CD8-positive, alpha-beta memory T cell (primary cell): ENCODE measurements around the gene NLGN2. TPM values are rescaled to one million over a fixed set of nuclear protein-coding genes. Genes with fewer than 3 reads are reported as not detected.

Experiments
- CTCF ChIA-PET: fragments of 350-600 bp; sonication (Branson Sonifier 250); formaldehyde crosslinking; loops from one replicate; lab custom pipeline; 2021; ENCODE audit warnings: antibody characterized with exemption; lab: Charles Lee
- POLR2A ChIA-PET: fragments of 350-600 bp; sonication (Branson Sonifier 250); formaldehyde crosslinking; loops from one replicate; lab custom pipeline; 2021; ENCODE audit warnings: antibody characterized with exemption; lab: Charles Lee
- DNase-seq, 5 donors: peaks; one replicate each; pipeline versions ENCODE4 v3.0.0 to v3.0.0-alpha.2; 2020 to 2022; ENCODE audit warnings: mixed read lengths in 1 of 5
- H3K27ac ChIP-seq: one replicate; pipeline ENCODE4 v1.7.0; 2013; ENCODE audit warnings: low read depth, mild to moderate bottlenecking, low read length, moderate library complexity
- H3K27me3 ChIP-seq: 2 replicates; pipeline ENCODE4 v1.7.0; 2013; ENCODE audit warnings: low read length, mild to moderate bottlenecking; ENCODE audit not compliant: insufficient read depth, poor library complexity, severe bottlenecking
- H3K36me3 ChIP-seq: 2 replicates; pipeline ENCODE4 v1.7.0; 2013; ENCODE audit warnings: mild to moderate bottlenecking, low read length, moderate library complexity; ENCODE audit not compliant: insufficient read depth
- H3K4me1 ChIP-seq: 2 replicates; pipeline ENCODE4 v1.7.0; 2013; ENCODE audit warnings: mild to moderate bottlenecking, low read length, moderate library complexity; ENCODE audit not compliant: insufficient read depth
- H3K4me3 ChIP-seq: 2 replicates; pipeline ENCODE4 v1.7.0; 2013; ENCODE audit warnings: mild to moderate bottlenecking, low read length
- H3K9me3 ChIP-seq: 2 replicates; pipeline ENCODE4 v1.7.0; 2013; ENCODE audit warnings: mild to moderate bottlenecking, low read length
- H3K27ac Mint-ChIP-seq, 8 donors: one replicate each; pipeline ENCODE4 v1.8.0; 2020 to 2021; ENCODE audit warnings: mixed read lengths in 8 of 8, mild to moderate bottlenecking in 6 of 8, inconsistent platforms in 3 of 8, moderate library complexity in 3 of 8
- H3K27me3 Mint-ChIP-seq, 2 donors: one replicate each; pipeline ENCODE4 v1.8.0; 2020 to 2021; ENCODE audit warnings: mixed read lengths in 2 of 2, mild to moderate bottlenecking in 1 of 2, moderate library complexity in 1 of 2
- H3K36me3 Mint-ChIP-seq, 3 donors: one replicate each; pipeline ENCODE4 v1.8.0; 2020 to 2021; ENCODE audit warnings: mixed read lengths in 3 of 3, inconsistent platforms in 1 of 3, mild to moderate bottlenecking in 1 of 3
- H3K4me1 Mint-ChIP-seq, 3 donors: one replicate each; pipeline ENCODE4 v1.8.0; 2020 to 2021; ENCODE audit warnings: mixed read lengths in 3 of 3, inconsistent platforms in 1 of 3, mild to moderate bottlenecking in 1 of 3
- H3K4me3 Mint-ChIP-seq, 7 donors: one replicate each; pipeline ENCODE4 v1.8.0; 2020 to 2021; ENCODE audit warnings: mixed read lengths in 7 of 7, mild to moderate bottlenecking in 6 of 7, moderate library complexity in 4 of 7, inconsistent platforms in 2 of 7
- H3K9me3 Mint-ChIP-seq, 5 donors: one replicate each; pipeline ENCODE4 v1.8.0; 2020 to 2022; ENCODE audit warnings: mixed read lengths in 5 of 5, mild to moderate bottlenecking in 3 of 5, moderate library complexity in 2 of 5, inconsistent platforms in 1 of 5
- polyA plus RNA-seq: library from polyadenylated mRNA; unstranded; fragments of 300-500 nt; fragmentation: Illumina TruSeq; gene quantifications from one replicate; pipeline ENCODE4 v1.2.3, GENCODE V29; 2021
- total RNA-seq, 2 experiments: library from RNA; stranded (reverse); gene quantifications; one replicate each; pipeline ENCODE4 v1.2.3, GENCODE V29; 2021

The NLGN2 gene
- total and polyA plus RNA-seq, 3 experiments from 2014 or later = 0.06 to 6.6 (median 5.6) TPM

GRCh38 chr17:7417056-7417655, 9.5 kb downstream of the NLGN2 start:
- ChIA-PET POLR2A (no interaction called here), CTCF (no interaction called here)
- H3K4me3 Mint-ChIP-seq = no peak overlapping the region

GRCh38 chr17:7418472-7419152, 11.0 kb downstream of the NLGN2 start:
- H3K4me3 Mint-ChIP-seq = no peak overlapping the region
- peaks cover 0 to 6% of the 10 kb centered on the region in 2 donors for H3K27me3 Mint-ChIP-seq
- peaks cover 0 to 2% (median 0%) of the 10 kb centered on the region in 3 donors for H3K4me1 Mint-ChIP-seq
- no peak for DNase-seq
- ChIA-PET POLR2A (no interaction called here), CTCF (no interaction called here)
- no peaks in the 10 kb centered on the region for H3K27me3 ChIP-seq
- no peak overlapping the region for H3K27ac ChIP-seq
- H3K27ac Mint-ChIP-seq = no peak overlapping the region
- H3K4me3 ChIP-seq = no peak overlapping the region
- no peaks in the 10 kb centered on the region for H3K4me1 ChIP-seq
- no peaks in the 10 kb centered on the region for H3K36me3 ChIP-seq
- no peaks in the 10 kb centered on the region for H3K9me3 ChIP-seq
- H3K9me3 Mint-ChIP-seq = no peaks in the 10 kb centered on the region
- peaks cover 0 to 1% (median 0%) of the 10 kb centered on the region in 3 donors for H3K36me3 Mint-ChIP-seq

More at GRCh38 chr17:7417056-7417655, 9.5 kb downstream of the NLGN2 start:
- H3K9me3 ChIP-seq = no peaks in the 10 kb centered on the region
- Mint-ChIP-seq H3K36me3 (peaks cover 0 to 1% (median 0%) of the 10 kb centered on the region in 3 donors), H3K27me3 (peaks cover 1 to 6% of the 10 kb centered on the region in 2 donors), H3K9me3 (no peaks in the 10 kb centered on the region), H3K27ac (no peak overlapping the region), H3K4me1 (peaks cover 0 to 2% (median 0%) of the 10 kb centered on the region in 3 donors)
- H3K27me3 ChIP-seq = no peaks in the 10 kb centered on the region
- DNase-seq = no peak
- no peak overlapping the region for H3K4me3 ChIP-seq
- H3K27ac ChIP-seq = no peak overlapping the region
- no peaks in the 10 kb centered on the region for H3K4me1 ChIP-seq
- H3K36me3 ChIP-seq = no peaks in the 10 kb centered on the region

- Histone ChIP-seq H3K4me1 (no peaks in the 10 kb centered on the region), H3K27me3 (no peaks in the 10 kb centered on the region), H3K36me3 (no peaks in the 10 kb centered on the region), H3K4me3 (no peak within 1 kb of the TSS), H3K27ac (no peak within 1 kb of the TSS), H3K9me3 (no peaks in the 10 kb centered on the region)
- no peak within 1 kb of the TSS for H3K27ac Mint-ChIP-seq
- H3K27me3 Mint-ChIP-seq = peaks cover 0 to 6% of the 10 kb centered on the region in 2 donors
- DNase-seq = no peak
- peaks cover 0 to 2% (median 0%) of the 10 kb centered on the region in 3 donors for H3K4me1 Mint-ChIP-seq
- H3K36me3 Mint-ChIP-seq = peaks cover 0 to 1% (median 0%) of the 10 kb centered on the region in 3 donors
- CTCF ChIA-PET = interaction anchor here (0.9 kb wide), 1 partner anchor 140 kb away, joined by 3 read pairs; no protein-coding TSS in a partner anchor
- POLR2A ChIA-PET = interaction anchor here (0.6 kb wide), 1 partner anchor 48 kb away, joined by 4 read pairs; no protein-coding TSS in a partner anchor
- no peaks in the 10 kb centered on the region for H3K9me3 Mint-ChIP-seq
- peak within 1 kb of the TSS in 1 of 7 donors; percentile 32 for H3K4me3 Mint-ChIP-seq
Measured at GRCh38 chr17:7419819-7420610, 12.4 kb downstream of the NLGN2 start, which contains the start of gene SPEM1. Gene SPEM1, plus strand, starts transcription at chr17:7420324. Its CDS starts 61 bp downstream, at chr17:7420385.

- no peak overlapping the region for H3K4me3 Mint-ChIP-seq
- no peak for DNase-seq
- no peak overlapping the region for H3K27ac ChIP-seq
- H3K27me3 Mint-ChIP-seq = peaks cover 3 to 6% of the 10 kb centered on the region in 2 donors
- ChIA-PET CTCF (interaction anchor here (0.9 kb wide), 1 partner anchor 139 kb away, joined by 3 read pairs; no protein-coding TSS in a partner anchor), POLR2A (no interaction called here)
- no peaks in the 10 kb centered on the region for H3K27me3 ChIP-seq
- no peaks in the 10 kb centered on the region for H3K4me1 ChIP-seq
- H3K4me1 Mint-ChIP-seq = peaks cover 0 to 2% (median 0%) of the 10 kb centered on the region in 3 donors
- no peak overlapping the region for H3K27ac Mint-ChIP-seq
- no peaks in the 10 kb centered on the region for H3K36me3 ChIP-seq
- H3K9me3 Mint-ChIP-seq = no peaks in the 10 kb centered on the region
- H3K9me3 ChIP-seq = no peaks in the 10 kb centered on the region
- H3K36me3 Mint-ChIP-seq = peaks cover 0 to 1% (median 0%) of the 10 kb centered on the region in 3 donors
- H3K4me3 ChIP-seq = no peak overlapping the region
Measured at GRCh38 chr17:7421186-7421585, 13.5 kb downstream of the NLGN2 start.

DNA sequence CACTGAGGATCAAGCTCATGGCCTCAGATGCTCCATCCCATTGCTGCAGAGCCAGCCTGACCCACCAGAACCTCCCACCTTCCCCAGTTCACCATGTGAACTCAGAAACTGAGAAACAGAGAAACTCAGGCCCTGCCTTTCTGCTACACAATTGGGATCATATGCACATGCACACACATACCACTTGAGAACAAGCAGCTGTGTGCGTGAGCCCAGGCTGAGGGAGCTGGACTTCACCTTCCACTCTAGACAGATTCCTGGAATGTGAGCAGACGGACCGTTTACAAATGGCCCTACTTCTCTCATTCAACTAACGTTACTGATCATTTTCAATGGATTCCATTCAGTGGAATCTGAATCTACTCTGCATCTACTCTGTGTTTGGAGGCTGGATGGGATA, 16.0 kb downstream of the NLGN2 start:
- Histone ChIP-seq H3K4me3 (no peak overlapping the region), H3K36me3 (no peaks in the 10 kb centered on the region), H3K27me3 (no peaks in the 10 kb centered on the region), H3K4me1 (no peaks in the 10 kb centered on the region), H3K27ac (no peak overlapping the region), H3K9me3 (no peaks in the 10 kb centered on the region)
- DNase-seq = no peak
- Mint-ChIP-seq H3K4me1 (no peaks in the 10 kb centered on the region), H3K9me3 (no peaks in the 10 kb centered on the region), H3K4me3 (no peak overlapping the region), H3K27ac (no peak overlapping the region), H3K27me3 (peaks cover 3 to 6% of the 10 kb centered on the region in 2 donors), H3K36me3 (no peaks in the 10 kb centered on the region)
- POLR2A ChIA-PET = interaction anchor here (0.6 kb wide), 1 partner anchor 28 kb away, joined by 3 read pairs; no protein-coding TSS in a partner anchor
- CTCF ChIA-PET = interaction anchor here (0.7 kb wide), 1 partner anchor 137 kb away, joined by 3 read pairs; no protein-coding TSS in a partner anchor

DNA sequence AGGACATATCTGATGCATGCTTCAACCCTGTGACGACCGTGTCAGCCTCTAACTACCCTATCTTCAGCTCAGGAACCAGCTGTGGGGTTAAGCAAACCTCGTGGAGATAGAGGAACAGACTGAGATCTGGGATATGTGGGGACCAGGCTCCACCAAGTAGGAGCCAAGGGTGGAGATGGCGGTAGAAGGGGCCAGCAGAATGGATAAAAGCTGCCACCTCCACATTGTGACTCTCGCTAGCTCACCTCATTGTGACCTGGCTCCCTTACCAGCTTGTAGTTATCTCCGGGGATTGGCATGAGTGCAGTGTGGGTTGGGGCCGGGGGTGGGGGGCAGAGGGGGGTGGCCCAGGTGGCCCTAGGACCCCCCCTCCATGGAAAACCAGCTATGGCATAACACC, 17.7 kb downstream of the NLGN2 start, which contains the start of gene SPEM2:
Gene SPEM2 (plus strand): TSS at position 301 of the 400 bp plus-strand sequence. CDS start 73 bp downstream, at position 374.
- Histone ChIP-seq H3K27me3 (no peaks in the 10 kb centered on the region), H3K9me3 (no peaks in the 10 kb centered on the region), H3K4me3 (no peak within 1 kb of the TSS), H3K27ac (no peak within 1 kb of the TSS), H3K36me3 (no peaks in the 10 kb centered on the region), H3K4me1 (no peaks in the 10 kb centered on the region)
- ChIA-PET CTCF (interaction anchor here (0.6 to 1.3 kb wide), 2 partner anchors 11 to 49 kb away, joined by 3 to 4 read pairs; no protein-coding TSS in a partner anchor), POLR2A (no interaction called here)
- Mint-ChIP-seq H3K27ac (peak within 1 kb of the TSS in 1 of 8 donors; percentile 5), H3K4me1 (no peaks in the 10 kb centered on the region), H3K9me3 (no peaks in the 10 kb centered on the region), H3K36me3 (no peaks in the 10 kb centered on the region), H3K4me3 (no peak within 1 kb of the TSS), H3K27me3 (peaks cover 0 to 3% of the 10 kb centered on the region in 2 donors)
- DNase-seq = no peak

- peak overlapping the region in 1 of 8 donors; percentile 5 for H3K27ac Mint-ChIP-seq
- POLR2A ChIA-PET = no interaction called here
Measured at GRCh38 chr17:7425756-7426155, 18.1 kb downstream of the NLGN2 start.

More at GRCh38 chr17:7425756-7426155, 18.1 kb downstream of the NLGN2 start:
- H3K4me3 Mint-ChIP-seq = no peak overlapping the region
- CTCF ChIA-PET = interaction anchor here (0.6 to 1.3 kb wide), 2 partner anchors 11 to 49 kb away, joined by 3 to 4 read pairs; no protein-coding TSS in a partner anchor
- H3K36me3 Mint-ChIP-seq = no peaks in the 10 kb centered on the region
- no peaks in the 10 kb centered on the region for H3K4me1 Mint-ChIP-seq
- Histone ChIP-seq H3K36me3 (no peaks in the 10 kb centered on the region), H3K27me3 (no peaks in the 10 kb centered on the region), H3K4me3 (no peak overlapping the region), H3K9me3 (no peaks in the 10 kb centered on the region), H3K27ac (no peak overlapping the region), H3K4me1 (no peaks in the 10 kb centered on the region)
- no peaks in the 10 kb centered on the region for H3K9me3 Mint-ChIP-seq
- DNase-seq = no peak
- H3K27me3 Mint-ChIP-seq = peaks cover 0 to 3% of the 10 kb centered on the region in 2 donors
